Measurements from ENCODE around the gene MED13L. TPM values are rescaled to one million over a fixed set of nuclear protein-coding genes. Genes with fewer than 3 reads are reported as not detected.

Gene MED13L
- total and polyA plus RNA-seq, 2 of the 4 experiments (the other 2 are of a cell fraction) = 17.9 to 49.1 TPM

DNA sequence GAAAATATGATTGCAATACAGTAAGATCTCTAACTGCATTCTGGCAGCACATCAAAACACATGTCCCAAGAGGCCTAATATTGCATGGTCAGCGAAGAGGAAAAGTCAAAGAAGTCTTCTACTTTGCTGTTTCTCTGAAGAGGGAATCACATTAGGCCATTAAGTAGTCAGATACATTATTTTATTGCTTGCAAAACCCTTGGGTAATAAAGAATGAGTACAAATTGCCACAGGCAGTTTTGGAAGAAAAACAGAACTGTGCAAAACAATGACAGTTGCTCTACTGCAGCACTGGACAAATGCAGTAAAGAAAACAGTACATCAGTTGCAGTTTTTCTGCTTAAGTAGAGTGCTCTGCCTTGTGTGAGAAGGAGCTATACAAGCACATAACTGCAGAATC, 211.9 kb downstream of the MED13L start:
- Histone ChIP-seq H3K9me3 (ENCODE audit: control insufficient read depth, insufficient read depth, low read length) (no peaks in the 10 kb centered on the region), H4K5ac (ENCODE audit: low read depth, low read length) (no peak overlapping the region), H3K4ac (ENCODE audit: low read depth, low read length) (no peak overlapping the region), H3K79me1 (ENCODE audit: low read depth in 1 of 2, low read length in 2 of 2) (peaks cover 30 to 73% of the 10 kb centered on the region in 2 experiments), H3K23ac (ENCODE audit: low read depth, low read length) (peak overlapping the region; percentile 54; the same call in 1 of the 2 replicates), H3K4me2 (ENCODE audit: low read depth, low read length) (no peak overlapping the region), H4K8ac (ENCODE audit: low read depth in 2 of 2, low read length in 2 of 2) (no peak overlapping the region), H2BK15ac (ENCODE audit: low read depth, low read length) (no peak overlapping the region), H2AK5ac (ENCODE audit: low read depth, low read length) (no peak overlapping the region), H3K27ac (ENCODE audit: insufficient read depth, low read length) (no peak overlapping the region), H2AFZ (replicated peaks; ENCODE audit: low read length, poor library complexity) (no peak overlapping the region), H4K91ac (ENCODE audit: insufficient read depth, low read depth, low read length) (no peak overlapping the region), H2BK20ac (ENCODE audit: low read depth, low read length) (no peak overlapping the region), H3K56ac (ENCODE audit: extremely low read depth, insufficient read depth, low read length) (no peak overlapping the region), H3K36me3 (ENCODE audit: control insufficient read depth, insufficient read depth, low read length) (no peaks in the 10 kb centered on the region), H3K9me1 (ENCODE audit: insufficient read depth, low read length) (peaks cover 7% of the 10 kb centered on the region; the same call in 1 of the 2 replicates), H3K9ac (ENCODE audit: low read depth, low read length) (no peak overlapping the region), H2BK120ac (ENCODE audit: low read depth, low read length) (no peak overlapping the region), H3K14ac (replicated peaks; ENCODE audit: low read depth, low read length) (0 out of 2 replicates have a peak overlapping the region, but pooled peaks have one; percentile 17), H2AK9ac (replicated peaks; ENCODE audit: low read depth, low read length, poor library complexity) (no peak overlapping the region), H3K4me3 (ENCODE audit: insufficient read depth, low read depth, low read length) (no peak overlapping the region), H4K20me1 (ENCODE audit: insufficient read depth, low read length) (peaks cover 52% of the 10 kb centered on the region), H3K27me3 (ENCODE audit: control insufficient read depth, insufficient read depth, low read length) (no peaks in the 10 kb centered on the region), H2BK5ac (ENCODE audit: low read depth, low read length, poor library complexity, severe bottlenecking) (no peak overlapping the region), H3K18ac (ENCODE audit: low read depth, low read length) (no peak overlapping the region), H3K4me1 (ENCODE audit: control insufficient read depth, insufficient read depth, low read length) (peaks cover 8% of the 10 kb centered on the region)
- BruUV-seq (replicated peaks) = no TSS peak
- TF ChIP-seq MAFK (IDR thresholded peaks at IDR 0.05; ENCODE audit: low read depth, low read length) = peak; percentile 67
- no peak for TF ChIP-seq FOS (IDR thresholded peaks at IDR 0.05; ENCODE audit: low read depth, low read length)
- intact Hi-C loops (cut with micrococcal nuclease) = no loop called here
- no CpG with 5 or more reads among the region's 1 CpG for WGBS, 2 experiments (ENCODE audit: extremely low coverage in 2 of 2, insufficient read length in 1 of 2)
- ChIA-PET POLR2A (ENCODE audit: unreplicated experiment) (no interaction called here), CTCF (interaction anchor here (0.5 to 0.8 kb wide), 2 partner anchors 8 to 1142 kb away, joined by 3 read pairs; no protein-coding TSS in a partner anchor)
- in situ Hi-C loops (cut with MboI; ENCODE audit: low sequenced_read_pairs) = no loop called here
- ATAC-seq (ENCODE audit: low read depth) = no peak
- dilution Hi-C loops (cut with HindIII; ENCODE audit: low sequenced_read_pairs, unreplicated experiment) = no loop called here
- no peak for DNase-seq
